Gastrocnemius medialis (tissue), 4 donors: ENCODE data around the gene GRIN2A.

Experiments
- POLR2A ChIP-seq, 2 donors: fragments of 450-650 bp; IDR thresholded peaks; one replicate each; pipeline ENCODE4 v1.6.1; 2017; ENCODE audit warnings: antibody characterized with exemption in 2 of 2, mild to moderate bottlenecking in 2 of 2, moderate library complexity in 2 of 2
- TF ChIP-seq, protein P1 (sequence below), 5 experiments: fragments of 450-650 bp in 3 of 5; fragments of 200-600 bp in 2 of 5; sonication (generic) in 2 of 5; IDR thresholded peaks in 4 of 5; conservative IDR thresholded peaks in 1 of 5; 1 replicate in 4 of 5; 2 replicates in 1 of 5; pipeline ENCODE4 v1.5.1; 2016 to 2019; ENCODE audit warnings: antibody characterized with exemption in 5 of 5, mild to moderate bottlenecking in 3 of 5, moderate library complexity in 3 of 5

- TF ChIP-seq, protein P1, sequence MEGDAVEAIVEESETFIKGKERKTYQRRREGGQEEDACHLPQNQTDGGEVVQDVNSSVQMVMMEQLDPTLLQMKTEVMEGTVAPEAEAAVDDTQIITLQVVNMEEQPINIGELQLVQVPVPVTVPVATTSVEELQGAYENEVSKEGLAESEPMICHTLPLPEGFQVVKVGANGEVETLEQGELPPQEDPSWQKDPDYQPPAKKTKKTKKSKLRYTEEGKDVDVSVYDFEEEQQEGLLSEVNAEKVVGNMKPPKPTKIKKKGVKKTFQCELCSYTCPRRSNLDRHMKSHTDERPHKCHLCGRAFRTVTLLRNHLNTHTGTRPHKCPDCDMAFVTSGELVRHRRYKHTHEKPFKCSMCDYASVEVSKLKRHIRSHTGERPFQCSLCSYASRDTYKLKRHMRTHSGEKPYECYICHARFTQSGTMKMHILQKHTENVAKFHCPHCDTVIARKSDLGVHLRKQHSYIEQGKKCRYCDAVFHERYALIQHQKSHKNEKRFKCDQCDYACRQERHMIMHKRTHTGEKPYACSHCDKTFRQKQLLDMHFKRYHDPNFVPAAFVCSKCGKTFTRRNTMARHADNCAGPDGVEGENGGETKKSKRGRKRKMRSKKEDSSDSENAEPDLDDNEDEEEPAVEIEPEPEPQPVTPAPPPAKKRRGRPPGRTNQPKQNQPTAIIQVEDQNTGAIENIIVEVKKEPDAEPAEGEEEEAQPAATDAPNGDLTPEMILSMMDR (IDR thresholded peaks at IDR 0.05 in 4 of 5, conservative IDR thresholded peaks at IDR 0.05 in 1 of 5): no peak
- TF ChIP-seq POLR2A (IDR thresholded peaks at IDR 0.05): no peak
Observed at GRCh38 chr16:9932000-9932399, 250.2 kb downstream of the GRIN2A start.
